Activated CD4-positive, alpha-beta T cell treated with anti-CD3 and anti-CD28 coated beads, Interleukin-2, amount 10 ng/mL, durations not matched to agents 24 days and 14 days (primary cell): ENCODE data around the gene USP17L17. TPM values are rescaled to one million over a fixed set of nuclear protein-coding genes. Genes with fewer than 3 reads are reported as not detected.
A peak's percentile ranks its signal among the peaks of the same experiment; 100 is the strongest.
"Not testable (repeated sequence)": the region's sequence is repeated elsewhere in the genome, so short reads cannot be mapped to it uniquely, and the experiment has no call there.

Source experiments
- DNase-seq: peaks from one replicate; pipeline ENCODE4 v3.0.0; 2022
- H3K27ac Mint-ChIP-seq: one replicate; pipeline ENCODE4 v1.8.0; 2022; ENCODE audit warnings: mild to moderate bottlenecking, mixed read lengths
- H3K27me3 Mint-ChIP-seq: one replicate; pipeline ENCODE4 v1.8.0; 2022; ENCODE audit warnings: mixed read lengths
- H3K36me3 Mint-ChIP-seq: one replicate; pipeline ENCODE4 v1.8.0; 2022; ENCODE audit warnings: low read depth, mild to moderate bottlenecking, mixed read lengths
- H3K4me1 Mint-ChIP-seq: one replicate; pipeline ENCODE4 v1.8.0; 2021; ENCODE audit warnings: mixed read lengths
- H3K4me3 Mint-ChIP-seq: one replicate; pipeline ENCODE4 v1.8.0; 2022; ENCODE audit warnings: mild to moderate bottlenecking, moderate library complexity, mixed read lengths
- H3K9me3 Mint-ChIP-seq: one replicate; pipeline ENCODE4 v1.8.0; 2021; ENCODE audit warnings: mixed read lengths
- intact Hi-C: fragments of 100-400 bp; cut with micrococcal nuclease; formaldehyde crosslinking; loops from one replicate; pipeline ENCODE4 v1.15.1; 2023
- total RNA-seq: library from RNA; stranded (reverse); gene quantifications from 2 replicates; pipeline ENCODE4 v1.2.3, GENCODE V29; 2022

The USP17L17 gene
- not detected in 2 replicates for total RNA-seq

GRCh38 chr4:9243579-9243978, at the start of gene USP17L17:
USP17L17 (plus strand) TSS chr4:9243879; CDS start chr4:9243879, 0 bp downstream.
- H3K4me1 Mint-ChIP-seq, H3K9me3 Mint-ChIP-seq, H3K27ac Mint-ChIP-seq, H3K4me3 Mint-ChIP-seq, H3K36me3 Mint-ChIP-seq, H3K27me3 Mint-ChIP-seq, intact Hi-C loops: not testable (repeated sequence)
- DNase-seq: peak; percentile 14

DNA sequence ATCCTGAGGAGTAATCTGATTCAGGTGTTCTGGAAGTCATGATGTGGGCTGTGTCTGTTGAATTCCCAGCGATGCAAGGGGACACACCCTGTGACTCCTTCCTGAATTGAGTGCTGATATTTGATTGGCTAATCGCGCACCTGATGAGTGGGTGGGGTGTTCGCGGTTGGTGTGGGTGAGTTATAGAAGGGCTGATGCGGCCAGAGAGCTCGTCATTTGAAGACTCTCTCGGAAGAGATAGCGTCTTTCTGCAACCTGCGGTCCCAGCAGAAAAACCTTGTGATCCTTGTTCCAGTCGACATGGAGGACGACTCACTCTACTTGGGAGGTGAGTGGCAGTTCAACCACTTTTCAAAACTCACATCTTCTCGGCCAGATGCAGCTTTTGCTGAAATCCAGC, 33.3 kb upstream of the USP17L17 start, which contains the start of gene USP17L10:
Gene USP17L10, plus strand, starts transcription at position 301 of the 400 bp plus-strand sequence. Its CDS starts 0 bp downstream, at position 301.
- intact Hi-C loops, H3K9me3 Mint-ChIP-seq, H3K27me3 Mint-ChIP-seq, H3K36me3 Mint-ChIP-seq, H3K27ac Mint-ChIP-seq, H3K4me1 Mint-ChIP-seq, DNase-seq, H3K4me3 Mint-ChIP-seq: not testable (repeated sequence)

- H3K27me3 Mint-ChIP-seq, H3K4me1 Mint-ChIP-seq, H3K36me3 Mint-ChIP-seq, H3K4me3 Mint-ChIP-seq, H3K27ac Mint-ChIP-seq, intact Hi-C loops, H3K9me3 Mint-ChIP-seq: not testable (repeated sequence)
- DNase-seq: peak; percentile 50
Observed at GRCh38 chr4:9214701-9215100, 29.0 kb upstream of the USP17L17 start.

- H3K27ac Mint-ChIP-seq, H3K27me3 Mint-ChIP-seq, intact Hi-C loops, H3K9me3 Mint-ChIP-seq, DNase-seq, H3K36me3 Mint-ChIP-seq, H3K4me3 Mint-ChIP-seq, H3K4me1 Mint-ChIP-seq: not testable (repeated sequence)
Observed at GRCh38 chr4:9215105-9215504, 28.6 kb upstream of the USP17L17 start, which contains the start of gene USP17L11. USP17L11 (plus strand) TSS chr4:9215405; CDS start chr4:9215405, 0 bp downstream.

- H3K36me3 Mint-ChIP-seq, intact Hi-C loops, H3K4me3 Mint-ChIP-seq, H3K27me3 Mint-ChIP-seq, DNase-seq, H3K27ac Mint-ChIP-seq, H3K9me3 Mint-ChIP-seq, H3K4me1 Mint-ChIP-seq: not testable (repeated sequence)
Observed at GRCh38 chr4:9219852-9220251, 23.8 kb upstream of the USP17L17 start, which contains the start of gene USP17L12. USP17L12 (plus strand) TSS chr4:9220152; CDS start chr4:9220152, 0 bp downstream.

DNA sequence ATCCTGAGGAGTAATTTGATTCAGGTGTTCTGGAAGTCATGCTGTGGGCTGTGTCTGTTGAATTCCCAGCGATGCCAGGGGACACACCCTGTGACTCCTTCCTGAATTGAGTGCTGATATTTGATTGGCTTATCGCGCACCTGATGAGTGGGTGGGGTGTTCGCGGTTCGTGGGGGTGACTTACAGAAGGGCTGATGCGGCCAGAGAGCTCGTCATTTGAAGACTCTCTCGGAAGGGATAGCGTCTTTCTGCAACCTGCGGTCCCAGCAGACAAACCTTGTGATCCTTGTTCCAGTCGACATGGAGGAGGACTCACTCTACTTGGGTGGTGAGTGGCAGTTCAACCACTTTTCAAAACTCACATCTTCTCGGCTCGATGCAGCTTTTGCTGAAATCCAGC, 19.1 kb upstream of the USP17L17 start, which contains the start of gene USP17L13:
Gene USP17L13, plus strand, starts transcription at position 301 of the 400 bp plus-strand sequence. Its CDS starts 0 bp downstream, at position 301.
- H3K27ac Mint-ChIP-seq, DNase-seq, H3K4me1 Mint-ChIP-seq, H3K4me3 Mint-ChIP-seq, intact Hi-C loops, H3K27me3 Mint-ChIP-seq, H3K9me3 Mint-ChIP-seq, H3K36me3 Mint-ChIP-seq: not testable (repeated sequence)

DNA sequence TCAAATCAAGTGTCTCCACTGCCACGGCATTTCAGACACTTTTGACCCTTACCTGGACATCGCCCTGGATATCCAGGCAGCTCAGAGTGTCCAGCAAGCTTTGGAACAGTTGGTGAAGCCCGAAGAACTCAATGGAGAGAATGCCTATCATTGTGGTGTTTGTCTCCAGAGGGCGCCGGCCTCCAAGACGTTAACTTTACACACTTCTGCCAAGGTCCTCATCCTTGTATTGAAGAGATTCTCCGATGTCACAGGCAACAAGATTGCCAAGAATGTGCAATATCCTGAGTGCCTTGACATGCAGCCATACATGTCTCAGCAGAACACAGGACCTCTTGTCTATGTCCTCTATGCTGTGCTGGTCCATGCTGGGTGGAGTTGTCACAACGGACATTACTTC, 13.4 kb upstream of the USP17L17 start:
- H3K4me3 Mint-ChIP-seq, H3K9me3 Mint-ChIP-seq, H3K27ac Mint-ChIP-seq, H3K4me1 Mint-ChIP-seq, intact Hi-C loops, H3K36me3 Mint-ChIP-seq, H3K27me3 Mint-ChIP-seq: not testable (repeated sequence)
- peak; percentile 49 for DNase-seq

DNA sequence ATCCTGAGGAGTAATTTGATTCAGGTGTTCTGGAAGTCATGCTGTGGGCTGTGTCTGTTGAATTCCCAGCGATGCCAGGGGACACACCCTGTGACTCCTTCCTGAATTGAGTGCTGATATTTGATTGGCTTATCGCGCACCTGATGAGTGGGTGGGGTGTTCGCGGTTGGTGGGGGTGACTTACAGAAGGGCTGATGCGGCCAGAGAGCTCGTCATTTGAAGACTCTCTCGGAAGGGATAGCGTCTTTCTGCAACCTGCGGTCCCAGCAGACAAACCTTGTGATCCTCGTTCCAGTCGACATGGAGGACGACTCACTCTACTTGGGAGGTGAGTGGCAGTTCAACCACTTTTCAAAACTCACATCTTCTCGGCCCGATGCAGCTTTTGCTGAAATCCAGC, 9.6 kb upstream of the USP17L17 start, which contains the start of gene USP17L15:
Gene USP17L15, plus strand, starts transcription at position 301 of the 400 bp plus-strand sequence. Its CDS starts 0 bp downstream, at position 301.
- H3K27me3 Mint-ChIP-seq, DNase-seq, H3K4me3 Mint-ChIP-seq, H3K36me3 Mint-ChIP-seq, H3K4me1 Mint-ChIP-seq, intact Hi-C loops, H3K27ac Mint-ChIP-seq, H3K9me3 Mint-ChIP-seq: not testable (repeated sequence)

GRCh38 chr4:9238461-9238860, 5.2 kb upstream of the USP17L17 start:
- intact Hi-C loops, H3K27ac Mint-ChIP-seq, DNase-seq, H3K4me3 Mint-ChIP-seq, H3K36me3 Mint-ChIP-seq, H3K9me3 Mint-ChIP-seq, H3K27me3 Mint-ChIP-seq, H3K4me1 Mint-ChIP-seq: not testable (repeated sequence)

DNA sequence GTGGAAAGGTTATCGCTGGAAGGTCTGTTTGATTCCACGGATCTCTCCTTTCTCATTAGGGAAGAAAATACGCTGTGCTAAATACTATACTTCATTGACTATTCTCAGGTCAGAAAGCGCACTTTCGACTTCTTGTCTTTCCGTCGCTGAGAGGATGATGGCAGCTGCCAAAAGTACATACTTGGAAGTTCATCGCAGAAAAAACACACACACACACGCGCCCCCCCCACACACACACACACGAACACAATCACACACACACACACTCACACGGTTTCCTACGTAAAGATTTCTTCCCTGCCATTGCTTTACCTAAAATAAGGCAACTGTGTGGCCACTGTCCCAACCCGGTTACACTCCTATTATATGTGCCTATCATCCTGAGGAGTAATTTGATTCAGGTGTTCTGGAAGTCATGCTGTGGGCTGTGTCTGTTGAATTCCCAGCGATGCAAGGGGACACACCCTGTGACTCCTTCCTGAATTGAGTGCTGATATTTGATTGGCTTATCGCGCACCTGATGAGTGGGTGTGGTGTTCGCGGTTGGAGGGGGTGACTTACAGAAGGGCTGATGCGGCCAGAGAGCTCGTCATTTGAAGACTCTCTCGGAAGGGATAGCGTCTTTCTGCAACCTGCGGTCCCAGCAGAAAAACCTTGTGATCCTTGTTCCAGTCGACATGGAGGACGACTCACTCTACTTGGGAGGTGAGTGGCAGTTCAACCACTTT, 4.4 kb downstream of the USP17L17 start, which contains the start of gene USP17L18:
Gene USP17L18, plus strand, starts transcription at position 678 of the 728 bp plus-strand sequence. Its CDS starts 0 bp downstream, at position 678.
- H3K27ac Mint-ChIP-seq, H3K4me3 Mint-ChIP-seq, H3K36me3 Mint-ChIP-seq, H3K4me1 Mint-ChIP-seq, H3K9me3 Mint-ChIP-seq, H3K27me3 Mint-ChIP-seq, intact Hi-C loops: not testable (repeated sequence)
- DNase-seq: peak; percentile 54

- H3K27me3 Mint-ChIP-seq, H3K36me3 Mint-ChIP-seq, H3K4me1 Mint-ChIP-seq, DNase-seq, H3K9me3 Mint-ChIP-seq, H3K4me3 Mint-ChIP-seq, intact Hi-C loops, H3K27ac Mint-ChIP-seq: not testable (repeated sequence)
Observed at GRCh38 chr4:9253078-9253477, 9.4 kb downstream of the USP17L17 start, which contains the start of gene USP17L19. USP17L19 (plus strand) TSS chr4:9253378; CDS start chr4:9253378, 0 bp downstream.

DNA sequence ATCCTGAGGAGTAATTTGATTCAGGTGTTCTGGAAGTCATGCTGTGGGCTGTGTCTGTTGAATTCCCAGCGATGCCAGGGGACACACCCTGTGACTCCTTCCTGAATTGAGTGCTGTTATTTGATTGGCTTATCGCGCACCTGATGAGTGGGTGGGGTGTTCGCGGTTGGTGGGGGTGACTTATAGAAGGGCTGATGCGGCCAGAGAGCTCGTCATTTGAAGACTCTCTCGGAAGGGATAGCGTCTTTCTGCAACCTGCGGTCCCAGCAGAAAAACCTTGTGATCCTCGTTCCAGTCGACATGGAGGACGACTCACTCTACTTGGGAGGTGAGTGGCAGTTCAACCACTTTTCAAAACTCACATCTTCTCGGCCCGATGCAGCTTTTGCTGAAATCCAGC, 14.1 kb downstream of the USP17L17 start, which contains the start of gene USP17L20:
Gene USP17L20, plus strand, starts transcription at position 301 of the 400 bp plus-strand sequence. Its CDS starts 0 bp downstream, at position 301.
- H3K4me1 Mint-ChIP-seq, H3K4me3 Mint-ChIP-seq, intact Hi-C loops: not testable (repeated sequence)

DNA sequence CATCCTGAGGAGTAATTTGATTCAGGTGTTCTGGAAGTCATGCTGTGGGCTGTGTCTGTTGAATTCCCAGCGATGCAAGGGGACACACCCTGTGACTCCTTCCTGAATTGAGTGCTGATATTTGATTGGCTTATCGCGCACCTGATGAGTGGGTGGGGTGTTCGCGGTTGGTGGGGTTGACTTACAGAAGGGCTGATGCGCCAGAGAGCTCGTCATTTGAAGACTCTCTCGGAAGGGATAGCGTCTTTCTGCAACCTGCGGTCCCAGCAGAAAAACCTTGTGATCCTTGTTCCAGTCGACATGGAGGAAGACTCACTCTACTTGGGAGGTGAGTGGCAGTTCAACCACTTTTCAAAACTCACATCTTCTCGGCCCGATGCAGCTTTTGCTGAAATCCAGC, 18.9 kb downstream of the USP17L17 start, which contains the start of gene USP17L21:
Gene USP17L21, plus strand, starts transcription at position 301 of the 400 bp plus-strand sequence. Its CDS starts 0 bp downstream, at position 301.
- H3K4me1 Mint-ChIP-seq, H3K36me3 Mint-ChIP-seq, H3K27me3 Mint-ChIP-seq, H3K4me3 Mint-ChIP-seq, DNase-seq, intact Hi-C loops, H3K27ac Mint-ChIP-seq, H3K9me3 Mint-ChIP-seq: not testable (repeated sequence)

More for the DNA sequence above, 14.1 kb downstream of the USP17L17 start, which contains the start of gene USP17L20:
- DNase-seq, H3K9me3 Mint-ChIP-seq, H3K36me3 Mint-ChIP-seq, H3K27me3 Mint-ChIP-seq, H3K27ac Mint-ChIP-seq: not testable (repeated sequence)

DNA sequence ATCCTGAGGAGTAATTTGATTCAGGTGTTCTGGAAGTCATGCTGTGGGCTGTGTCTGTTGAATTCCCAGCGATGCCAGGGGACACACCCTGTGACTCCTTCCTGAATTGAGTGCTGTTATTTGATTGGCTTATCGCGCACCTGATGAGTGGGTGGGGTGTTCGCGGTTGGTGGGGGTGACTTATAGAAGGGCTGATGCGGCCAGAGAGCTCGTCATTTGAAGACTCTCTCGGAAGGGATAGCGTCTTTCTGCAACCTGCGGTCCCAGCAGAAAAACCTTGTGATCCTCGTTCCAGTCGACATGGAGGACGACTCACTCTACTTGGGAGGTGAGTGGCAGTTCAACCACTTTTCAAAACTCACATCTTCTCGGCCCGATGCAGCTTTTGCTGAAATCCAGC, 23.6 kb downstream of the USP17L17 start, which contains the start of gene USP17L22:
Gene USP17L22, plus strand, starts transcription at position 301 of the 400 bp plus-strand sequence. Its CDS starts 0 bp downstream, at position 301.
- H3K27ac Mint-ChIP-seq, H3K27me3 Mint-ChIP-seq, intact Hi-C loops, H3K4me1 Mint-ChIP-seq, H3K4me3 Mint-ChIP-seq, DNase-seq, H3K36me3 Mint-ChIP-seq, H3K9me3 Mint-ChIP-seq: not testable (repeated sequence)
